GM18520 (cell line): ENCODE measurements around the gene OR4X2.
"Not testable (repeated sequence)": the region's sequence is repeated elsewhere in the genome, so short reads cannot be mapped to it uniquely, and the experiment has no call there.

ENCODE experiments used
- ATAC-seq: cut with Tn5 transposase; IDR thresholded peaks from one replicate; pipeline ENCODE4 v1.9.1; 2021; ENCODE audit not compliant: unreplicated experiment

OR4X2 gene

GRCh38 chr11:48244804-48245203 is at the start of gene OR4X2:
Gene OR4X2, plus strand, starts transcription at chr11:48245104. Its CDS starts 0 bp downstream, at chr11:48245104.
- no peak for ATAC-seq

- ATAC-seq: no peak
Observed at GRCh38 chr11:48207881-48208280, 37.0 kb upstream of the OR4X2 start.

- no peak for ATAC-seq
Observed at GRCh38 chr11:48210052-48210451, 34.9 kb upstream of the OR4X2 start.

GRCh38 chr11:48216510-48216909 is 28.4 kb upstream of the OR4X2 start, which contains the start of gene OR4B1:
Gene OR4B1, plus strand, starts transcription at chr11:48216810. Its CDS starts 0 bp downstream, at chr11:48216810.
- no peak for ATAC-seq

GRCh38 chr11:48228761-48229160 is 16.1 kb upstream of the OR4X2 start:
- ATAC-seq: no peak

- ATAC-seq: not testable (repeated sequence)
Observed at GRCh38 chr11:48230057-48230456, 14.8 kb upstream of the OR4X2 start.

GRCh38 chr11:48237727-48238126 is 7.2 kb upstream of the OR4X2 start:
- no peak for ATAC-seq

GRCh38 chr11:48242501-48242900 is 2.4 kb upstream of the OR4X2 start:
- no peak for ATAC-seq

- no peak for ATAC-seq
Observed at GRCh38 chr11:48248902-48249301, 4.0 kb downstream of the OR4X2 start.

- ATAC-seq: no peak
Observed at GRCh38 chr11:48261600-48261999, 16.7 kb downstream of the OR4X2 start.

- no peak for ATAC-seq
Observed at GRCh38 chr11:48263423-48263911, 18.6 kb downstream of the OR4X2 start, which contains the start of gene OR4X1. Gene OR4X1, plus strand, starts transcription at chr11:48263861. Its CDS starts 0 bp downstream, at chr11:48263861.

- ATAC-seq: no peak
Observed at GRCh38 chr11:48270621-48271020, 25.7 kb downstream of the OR4X2 start.

GRCh38 chr11:48272606-48273005 is 27.7 kb downstream of the OR4X2 start:
- no peak for ATAC-seq
